A673 (cell line): Measurements from ENCODE around the gene RXRA. TPM values are rescaled to one million over a fixed set of nuclear protein-coding genes. Genes with fewer than 3 reads are reported as not detected.

Experiments
- BruUV-seq: library from RNA; stranded (reverse); fragments of 400-500 nt; replicated peaks from 2 replicates; lab custom pipeline; 2021; lab: Mats Ljungman, UMichigan
- CTCF ChIA-PET: fragments of 300-600 bp; sonication (Branson Sonifier 250); formaldehyde crosslinking; loops from one replicate; lab custom pipeline; 2022; ENCODE audit warnings: antibody characterized with exemption; lab: Charles Lee
- POLR2A ChIA-PET: fragments of 300-600 bp; sonication (Branson Sonifier 250); formaldehyde crosslinking; loops from one replicate; lab custom pipeline; 2022; ENCODE audit warnings: antibody characterized with exemption; ENCODE audit not compliant: low non-redundant PET; lab: Charles Lee
- DNase-seq: peaks from one replicate; pipeline ENCODE4 v3.0.0-alpha.2; 2015; ENCODE audit warnings: low spot score
- H3K27ac ChIP-seq: fragments of 200-600 bp; sonication (generic); 2 replicates; pipeline ENCODE4 v1.5.1; 2016; ENCODE audit warnings: mixed run types, low read depth, mild to moderate bottlenecking, mixed read lengths, antibody characterized with exemption, low read length; ENCODE audit not compliant: poor library complexity, severe bottlenecking
- H3K27me3 ChIP-seq: fragments of 200-600 bp; sonication (generic); replicated peaks from 2 replicates; pipeline ENCODE4 v1.6.1; 2017; ENCODE audit warnings: mixed run types, low read depth, mild to moderate bottlenecking, mixed read lengths, antibody characterized with exemption, low read length; ENCODE audit not compliant: insufficient read depth, poor library complexity
- H3K36me3 ChIP-seq: fragments of 200-600 bp; sonication (generic); 2 replicates; pipeline ENCODE4 v1.6.1; 2016; ENCODE audit warnings: mixed run types, mild to moderate bottlenecking, mixed read lengths, antibody characterized with exemption, low read length; ENCODE audit not compliant: insufficient read depth, poor library complexity, severe bottlenecking
- H3K4me1 ChIP-seq: fragments of 200-600 bp; sonication (generic); 2 replicates; pipeline ENCODE4 v1.6.1; 2017; ENCODE audit warnings: mixed run types, mild to moderate bottlenecking, mixed read lengths, antibody characterized with exemption, low read length; ENCODE audit not compliant: insufficient read depth, poor library complexity, severe bottlenecking
- H3K4me3 ChIP-seq: fragments of 200-600 bp; sonication (generic); 2 replicates; pipeline ENCODE4 v1.5.1; 2016; ENCODE audit warnings: low read depth, mixed run types, mild to moderate bottlenecking, mixed read lengths, low read length; ENCODE audit not compliant: poor library complexity, severe bottlenecking
- H3K9me3 ChIP-seq: fragments of 200-600 bp; sonication (generic); 2 replicates; pipeline ENCODE4 v1.6.1; 2016; ENCODE audit warnings: mixed run types, low read depth, mild to moderate bottlenecking, mixed read lengths, antibody characterized with exemption, low read length; ENCODE audit not compliant: poor library complexity, severe bottlenecking
- EZH2 ChIP-seq: fragments of 200-600 bp; sonication (generic); IDR thresholded peaks from 2 replicates; pipeline ENCODE4 v1.6.1; 2017; ENCODE audit warnings: borderline replicate concordance, low read depth, mild to moderate bottlenecking, mixed read lengths, antibody characterized with exemption, low read length; ENCODE audit not compliant: poor library complexity, severe bottlenecking
- intact Hi-C: fragments of 100-400 bp; cut with micrococcal nuclease; formaldehyde crosslinking; loops from one replicate; pipeline ENCODE4 v1.10.0; 2022; ENCODE audit not compliant: unreplicated experiment
- total RNA-seq: library from RNA; stranded (reverse); gene quantifications from 2 replicates; pipeline ENCODE4 v1.2.3, GENCODE V29; 2021
- TF ChIP-seq, protein P1 (sequence below): fragments of 300-800, 200-600 bp; sonication (generic); conservative IDR thresholded peaks from 2 replicates; pipeline ENCODE4 v1.5.1; 2017; ENCODE audit warnings: low read depth, mild to moderate bottlenecking, antibody characterized with exemption, low read length, moderate library complexity, mixed read lengths

Gene RXRA
- total RNA-seq, 1 experiment from 2014 or later: 54.1 TPM

- Histone ChIP-seq H3K4me1 (peaks cover 40% of the 10 kb centered on the region), H3K27me3 (no peaks in the 10 kb centered on the region), H3K4me3 (no peak overlapping the region), H3K27ac (no peak overlapping the region), H3K36me3 (no peaks in the 10 kb centered on the region), H3K9me3 (no peaks in the 10 kb centered on the region)
- CTCF ChIA-PET: no interaction called here
- intact Hi-C loops: no loop called here
- TF ChIP-seq EZH2: no peak
- TF ChIP-seq, protein P1, sequence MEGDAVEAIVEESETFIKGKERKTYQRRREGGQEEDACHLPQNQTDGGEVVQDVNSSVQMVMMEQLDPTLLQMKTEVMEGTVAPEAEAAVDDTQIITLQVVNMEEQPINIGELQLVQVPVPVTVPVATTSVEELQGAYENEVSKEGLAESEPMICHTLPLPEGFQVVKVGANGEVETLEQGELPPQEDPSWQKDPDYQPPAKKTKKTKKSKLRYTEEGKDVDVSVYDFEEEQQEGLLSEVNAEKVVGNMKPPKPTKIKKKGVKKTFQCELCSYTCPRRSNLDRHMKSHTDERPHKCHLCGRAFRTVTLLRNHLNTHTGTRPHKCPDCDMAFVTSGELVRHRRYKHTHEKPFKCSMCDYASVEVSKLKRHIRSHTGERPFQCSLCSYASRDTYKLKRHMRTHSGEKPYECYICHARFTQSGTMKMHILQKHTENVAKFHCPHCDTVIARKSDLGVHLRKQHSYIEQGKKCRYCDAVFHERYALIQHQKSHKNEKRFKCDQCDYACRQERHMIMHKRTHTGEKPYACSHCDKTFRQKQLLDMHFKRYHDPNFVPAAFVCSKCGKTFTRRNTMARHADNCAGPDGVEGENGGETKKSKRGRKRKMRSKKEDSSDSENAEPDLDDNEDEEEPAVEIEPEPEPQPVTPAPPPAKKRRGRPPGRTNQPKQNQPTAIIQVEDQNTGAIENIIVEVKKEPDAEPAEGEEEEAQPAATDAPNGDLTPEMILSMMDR: no peak
- POLR2A ChIA-PET: no interaction called here
- BruUV-seq: no TSS peak
- DNase-seq: no peak
Observed at GRCh38 chr9:134315716-134316448, 10.4 kb upstream of the RXRA start.

- CTCF ChIA-PET: no interaction called here
Observed at GRCh38 chr9:134316449-134317160, 9.7 kb upstream of the RXRA start.

GRCh38 chr9:134317400-134317789 lies 8.9 kb upstream of the RXRA start:
- no peak overlapping the region for H3K27ac ChIP-seq
- BruUV-seq: no TSS peak
- POLR2A ChIA-PET: interaction anchor here (0.6 kb wide), 1 partner anchor 73 kb away, joined by 5 read pairs; no protein-coding TSS in a partner anchor

More at GRCh38 chr9:134316449-134317160, 9.7 kb upstream of the RXRA start:
- no peaks in the 10 kb centered on the region for H3K27me3 ChIP-seq
- H3K9me3 ChIP-seq: no peaks in the 10 kb centered on the region
- no peaks in the 10 kb centered on the region for H3K36me3 ChIP-seq
- no peak overlapping the region for H3K27ac ChIP-seq
- H3K4me3 ChIP-seq: no peak overlapping the region
- no TSS peak for BruUV-seq
- POLR2A ChIA-PET: no interaction called here
- TF ChIP-seq EZH2: no peak
- TF ChIP-seq, protein P1: no peak
- no peak for DNase-seq
- intact Hi-C loops: no loop called here
- H3K4me1 ChIP-seq: peaks cover 48% of the 10 kb centered on the region

More at GRCh38 chr9:134317400-134317789, 8.9 kb upstream of the RXRA start:
- intact Hi-C loops: no loop called here
- H3K4me3 ChIP-seq: no peak overlapping the region
- no peaks in the 10 kb centered on the region for H3K9me3 ChIP-seq
- peaks cover 52% of the 10 kb centered on the region for H3K4me1 ChIP-seq
- CTCF ChIA-PET: interaction anchor here (0.6 to 0.7 kb wide), 2 partner anchors 51 to 56 kb away, joined by 3 to 4 read pairs; no protein-coding TSS in a partner anchor
- H3K27me3 ChIP-seq: no peaks in the 10 kb centered on the region
- H3K36me3 ChIP-seq: no peaks in the 10 kb centered on the region
- no peak for DNase-seq
- TF ChIP-seq, protein P1: no peak
- no peak for TF ChIP-seq EZH2
